Measurements from ENCODE around the gene SCN10A. TPM values are rescaled to one million over a fixed set of nuclear protein-coding genes. Genes with fewer than 3 reads are reported as not detected.

The SCN10A gene
- total RNA-seq, 2 donors from 2014 or later = not detected

GRCh38 chr3:38724392-38724736 lies 91.7 kb downstream of the SCN10A start:
- Mint-ChIP-seq H3K4me1 (peaks cover 5% of the 10 kb centered on the region), H3K27me3 (ENCODE audit: insufficient read depth) (no peaks in the 10 kb centered on the region), H3K27ac (no peak overlapping the region), H3K9me3 (no peaks in the 10 kb centered on the region), H3K4me3 (no peak overlapping the region), H3K36me3 (ENCODE audit: low read depth) (no peaks in the 10 kb centered on the region)
- Histone ChIP-seq H3K4me3 (ENCODE audit: low read length) (no peak overlapping the region), H3K27ac (ENCODE audit: low read depth, low read length) (no peak overlapping the region), H3K9me3 (ENCODE audit: control insufficient read depth, low read length) (no peaks in the 10 kb centered on the region), H3K36me3 (ENCODE audit: control insufficient read depth, insufficient read depth, low read length) (no peaks in the 10 kb centered on the region), H3K27me3 (ENCODE audit: control insufficient read depth, insufficient read depth, low read length, poor library complexity, severe bottlenecking) (no peaks in the 10 kb centered on the region), H3K4me1 (ENCODE audit: control insufficient read depth, insufficient read depth, low read length) (no peaks in the 10 kb centered on the region), H3K9ac (ENCODE audit: extremely low read depth, low read length, poor library complexity, severe bottlenecking) (no peak overlapping the region)
- no peak for TF ChIP-seq CTCF (conservative IDR thresholded peaks at IDR 0.05)
- WGBS, 2 experiments (ENCODE audit: insufficient coverage in 1 of 2, insufficient read length in 1 of 2) = 95% methylated on average over 2 of the region's 2 CpGs
- no peak for DNase-seq

- no peak overlapping the region for H3K4me3 ChIP-seq (ENCODE audit: low read length)
- no peaks in the 10 kb centered on the region for H3K4me1 ChIP-seq (ENCODE audit: control insufficient read depth, insufficient read depth, low read length)
- Mint-ChIP-seq H3K9me3 (no peaks in the 10 kb centered on the region), H3K27me3 (ENCODE audit: insufficient read depth) (no peaks in the 10 kb centered on the region), H3K36me3 (ENCODE audit: low read depth) (no peaks in the 10 kb centered on the region), H3K4me1 (peaks cover 5% of the 10 kb centered on the region), H3K4me3 (no peak overlapping the region), H3K27ac (no peak overlapping the region)
- no peaks in the 10 kb centered on the region for H3K36me3 ChIP-seq (ENCODE audit: control insufficient read depth, insufficient read depth, low read length)
- 90% methylated on average over 8 to 16 of the region's 16 CpGs for WGBS, 2 experiments (ENCODE audit: insufficient coverage in 1 of 2, insufficient read length in 1 of 2)
- no peak for DNase-seq
- H3K27ac ChIP-seq (ENCODE audit: low read depth, low read length) = no peak overlapping the region
- TF ChIP-seq CTCF (conservative IDR thresholded peaks at IDR 0.05) = no peak
- H3K27me3 ChIP-seq (ENCODE audit: control insufficient read depth, insufficient read depth, low read length, poor library complexity, severe bottlenecking) = no peaks in the 10 kb centered on the region
- H3K9me3 ChIP-seq (ENCODE audit: control insufficient read depth, low read length) = no peaks in the 10 kb centered on the region
- H3K9ac ChIP-seq (ENCODE audit: extremely low read depth, low read length, poor library complexity, severe bottlenecking) = no peak overlapping the region
Measured at GRCh38 chr3:38723569-38724391, 92.2 kb downstream of the SCN10A start.

- H3K9me3 ChIP-seq (ENCODE audit: control insufficient read depth, low read length) = no peaks in the 10 kb centered on the region
- no peak overlapping the region for H3K4me3 ChIP-seq (ENCODE audit: low read length)
- no peak overlapping the region for H3K27ac ChIP-seq (ENCODE audit: low read depth, low read length)
- DNase-seq = no peak
- Mint-ChIP-seq H3K27me3 (ENCODE audit: insufficient read depth) (peaks cover under 1% of the 10 kb centered on the region), H3K4me3 (no peak overlapping the region), H3K4me1 (peaks cover 5% of the 10 kb centered on the region), H3K36me3 (ENCODE audit: low read depth) (no peaks in the 10 kb centered on the region), H3K27ac (no peak overlapping the region), H3K9me3 (no peaks in the 10 kb centered on the region)
- no peak overlapping the region for H3K9ac ChIP-seq (ENCODE audit: extremely low read depth, low read length, poor library complexity, severe bottlenecking)
- H3K27me3 ChIP-seq (ENCODE audit: control insufficient read depth, insufficient read depth, low read length, poor library complexity, severe bottlenecking) = no peaks in the 10 kb centered on the region
- no peaks in the 10 kb centered on the region for H3K4me1 ChIP-seq (ENCODE audit: control insufficient read depth, insufficient read depth, low read length)
- WGBS, 2 experiments (ENCODE audit: insufficient coverage in 1 of 2, insufficient read length in 1 of 2) = 88 to 97% methylated on average over 8 to 12 of the region's 12 CpGs
- no peak for TF ChIP-seq CTCF (conservative IDR thresholded peaks at IDR 0.05)
- H3K36me3 ChIP-seq (ENCODE audit: control insufficient read depth, insufficient read depth, low read length) = no peaks in the 10 kb centered on the region
Measured at GRCh38 chr3:38722781-38723568, 93.0 kb downstream of the SCN10A start.

Data from endodermal cell (in vitro differentiated cells).